ENCODE data around the gene CAPN10.

The CAPN10 gene

DNA sequence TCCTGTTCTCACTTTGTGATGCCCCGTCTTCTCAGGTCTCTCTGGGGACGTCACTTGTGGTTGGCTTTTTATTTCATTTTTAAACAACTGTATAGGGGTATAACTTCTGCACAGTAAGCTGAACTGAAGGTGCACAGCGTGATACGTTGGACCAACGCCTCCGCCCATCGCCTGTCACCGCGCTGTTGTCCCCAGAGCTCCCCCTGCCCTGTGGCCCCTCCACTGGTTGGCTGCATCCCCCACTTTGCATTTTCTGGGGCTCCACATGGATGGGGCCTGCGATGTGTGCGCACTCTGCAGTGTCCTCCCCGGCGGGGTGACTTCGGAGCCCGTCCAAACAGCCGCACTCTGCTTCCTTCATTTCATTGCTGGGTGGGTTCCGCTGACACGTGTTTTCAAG, 53.0 kb downstream of the CAPN10 start:
- H3F3A ChIP-seq (ENCODE audit: insufficient read depth), result no peaks in the 10 kb centered on the region
- H2AFZ ChIP-seq (ENCODE audit: low read depth, low read length, severe bottlenecking), result no peak overlapping the region
- H3K4me2 ChIP-seq (ENCODE audit: low read depth, low read length, poor library complexity, severe bottlenecking), result no peak overlapping the region
- no peak overlapping the region for H3K9ac ChIP-seq (ENCODE audit: low read length)
- H3K9me3 ChIP-seq (ENCODE audit: insufficient read depth, low read length), result no peaks in the 10 kb centered on the region
- no peak for TF ChIP-seq EZH2phosphoT487 (conservative IDR thresholded peaks at IDR 0.05; ENCODE audit: low read length)
- TF ChIP-seq, protein P1, sequence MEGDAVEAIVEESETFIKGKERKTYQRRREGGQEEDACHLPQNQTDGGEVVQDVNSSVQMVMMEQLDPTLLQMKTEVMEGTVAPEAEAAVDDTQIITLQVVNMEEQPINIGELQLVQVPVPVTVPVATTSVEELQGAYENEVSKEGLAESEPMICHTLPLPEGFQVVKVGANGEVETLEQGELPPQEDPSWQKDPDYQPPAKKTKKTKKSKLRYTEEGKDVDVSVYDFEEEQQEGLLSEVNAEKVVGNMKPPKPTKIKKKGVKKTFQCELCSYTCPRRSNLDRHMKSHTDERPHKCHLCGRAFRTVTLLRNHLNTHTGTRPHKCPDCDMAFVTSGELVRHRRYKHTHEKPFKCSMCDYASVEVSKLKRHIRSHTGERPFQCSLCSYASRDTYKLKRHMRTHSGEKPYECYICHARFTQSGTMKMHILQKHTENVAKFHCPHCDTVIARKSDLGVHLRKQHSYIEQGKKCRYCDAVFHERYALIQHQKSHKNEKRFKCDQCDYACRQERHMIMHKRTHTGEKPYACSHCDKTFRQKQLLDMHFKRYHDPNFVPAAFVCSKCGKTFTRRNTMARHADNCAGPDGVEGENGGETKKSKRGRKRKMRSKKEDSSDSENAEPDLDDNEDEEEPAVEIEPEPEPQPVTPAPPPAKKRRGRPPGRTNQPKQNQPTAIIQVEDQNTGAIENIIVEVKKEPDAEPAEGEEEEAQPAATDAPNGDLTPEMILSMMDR (IDR thresholded peaks at IDR 0.05; ENCODE audit: insufficient read depth, low read length, poor library complexity, severe bottlenecking), result no peak
- H3K27me3 ChIP-seq (ENCODE audit: low read length), result no peaks in the 10 kb centered on the region
- no peaks in the 10 kb centered on the region for H4K20me1 ChIP-seq (ENCODE audit: low read depth, low read length)
- H3K27ac ChIP-seq (ENCODE audit: low read depth, low read length), result no peak overlapping the region
- H3K4me3 ChIP-seq (ENCODE audit: insufficient read depth, low read length, poor library complexity, severe bottlenecking), result no peak overlapping the region
- no peaks in the 10 kb centered on the region for H3K36me3 ChIP-seq (ENCODE audit: low read length)
- no peaks in the 10 kb centered on the region for H3K9me2 ChIP-seq (replicated peaks; ENCODE audit: insufficient read depth, low read length)
- no peaks in the 10 kb centered on the region for H3K79me2 ChIP-seq (ENCODE audit: insufficient read depth, low read length)

DNA sequence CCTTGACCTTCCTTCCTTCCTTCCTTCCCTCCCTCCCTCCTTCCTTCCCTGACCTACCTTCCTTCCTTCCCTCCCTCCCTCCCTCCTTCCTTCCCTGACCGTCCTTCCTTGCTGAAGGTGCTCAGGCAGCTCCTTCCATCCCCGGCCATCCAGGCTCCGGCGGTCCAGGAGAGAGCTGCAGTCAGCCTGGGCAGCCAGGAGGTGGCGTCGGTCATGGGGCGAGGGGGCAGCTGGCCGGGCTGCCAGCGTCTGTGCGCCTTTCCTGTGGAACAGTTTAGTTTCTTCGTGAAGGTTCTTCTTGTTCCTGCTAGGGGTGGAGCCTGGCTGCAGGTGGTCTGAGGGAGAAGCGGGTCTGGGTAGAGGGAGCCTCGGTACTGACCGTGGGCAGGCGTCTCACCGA, 54.4 kb downstream of the CAPN10 start:
- Histone ChIP-seq H3K79me2 (ENCODE audit: insufficient read depth, low read length) (no peaks in the 10 kb centered on the region), H3K27ac (ENCODE audit: low read depth, low read length) (no peak overlapping the region), H3K4me2 (ENCODE audit: low read depth, low read length, poor library complexity, severe bottlenecking) (no peak overlapping the region), H3K9ac (ENCODE audit: low read length) (no peak overlapping the region), H3K27me3 (ENCODE audit: low read length) (no peaks in the 10 kb centered on the region), H3K9me3 (ENCODE audit: insufficient read depth, low read length) (no peaks in the 10 kb centered on the region), H3K36me3 (ENCODE audit: low read length) (no peaks in the 10 kb centered on the region), H2AFZ (ENCODE audit: low read depth, low read length, severe bottlenecking) (no peak overlapping the region), H3K9me2 (replicated peaks; ENCODE audit: insufficient read depth, low read length) (no peaks in the 10 kb centered on the region), H3K4me3 (ENCODE audit: insufficient read depth, low read length, poor library complexity, severe bottlenecking) (no peak overlapping the region), H4K20me1 (ENCODE audit: low read depth, low read length) (no peaks in the 10 kb centered on the region), H3F3A (ENCODE audit: insufficient read depth) (no peaks in the 10 kb centered on the region)
- TF ChIP-seq, protein P1 (IDR thresholded peaks at IDR 0.05; ENCODE audit: insufficient read depth, low read length, poor library complexity, severe bottlenecking), result no peak
- no peak for TF ChIP-seq EZH2phosphoT487 (conservative IDR thresholded peaks at IDR 0.05; ENCODE audit: low read length)

DNA sequence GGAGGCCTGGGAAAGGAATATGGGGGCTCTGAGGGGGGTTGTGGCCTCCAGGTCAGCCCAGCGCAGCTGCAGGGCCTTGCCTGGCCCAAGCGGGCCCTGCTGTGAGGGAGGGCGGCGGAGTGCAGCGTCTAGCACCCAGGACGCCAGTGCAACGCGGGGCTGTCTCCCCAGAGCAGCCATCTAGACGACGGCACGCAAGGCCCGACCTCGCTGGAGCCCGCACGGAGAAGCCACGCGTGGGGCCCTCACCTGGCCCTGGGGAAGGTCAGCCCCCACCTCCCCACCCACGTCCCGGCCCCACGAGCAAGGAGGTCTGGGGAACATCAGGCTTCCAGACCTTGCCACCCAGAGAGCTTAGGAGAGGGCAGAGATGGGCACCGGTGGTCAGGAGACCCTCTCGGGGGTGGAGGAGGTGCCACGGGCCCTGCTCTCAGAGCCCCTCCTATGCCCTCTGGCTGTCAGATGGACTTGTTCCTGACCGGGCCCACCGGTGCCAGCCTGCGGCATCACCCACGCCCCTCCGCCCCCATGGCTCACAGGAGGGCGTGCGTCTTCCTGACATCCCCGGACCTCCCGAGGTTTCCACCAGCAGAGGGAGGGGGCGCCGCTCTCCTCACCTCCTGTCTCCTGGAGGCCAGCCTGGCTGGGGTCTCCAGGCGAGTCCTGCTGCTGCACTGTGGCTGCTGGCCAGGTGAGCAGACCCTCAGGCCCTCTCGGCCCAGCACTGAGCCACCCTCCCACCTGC, 55.7 kb downstream of the CAPN10 start:
- TF ChIP-seq EZH2phosphoT487 (conservative IDR thresholded peaks at IDR 0.05; ENCODE audit: low read length), result no peak
- TF ChIP-seq, protein P1 (IDR thresholded peaks at IDR 0.05; ENCODE audit: insufficient read depth, low read length, poor library complexity, severe bottlenecking), result no peak
- no peak overlapping the region for H3K9ac ChIP-seq (ENCODE audit: low read length)
- no peak overlapping the region for H3K27ac ChIP-seq (ENCODE audit: low read depth, low read length)
- no peak overlapping the region for H3K4me3 ChIP-seq (ENCODE audit: insufficient read depth, low read length, poor library complexity, severe bottlenecking)
- H3F3A ChIP-seq (ENCODE audit: insufficient read depth), result no peaks in the 10 kb centered on the region
- H3K9me2 ChIP-seq (replicated peaks; ENCODE audit: insufficient read depth, low read length), result no peaks in the 10 kb centered on the region
- H3K9me3 ChIP-seq (ENCODE audit: insufficient read depth, low read length), result no peaks in the 10 kb centered on the region
- no peak overlapping the region for H2AFZ ChIP-seq (ENCODE audit: low read depth, low read length, severe bottlenecking)
- H3K27me3 ChIP-seq (ENCODE audit: low read length), result no peaks in the 10 kb centered on the region
- H3K79me2 ChIP-seq (ENCODE audit: insufficient read depth, low read length), result no peaks in the 10 kb centered on the region
- H3K4me2 ChIP-seq (ENCODE audit: low read depth, low read length, poor library complexity, severe bottlenecking), result no peak overlapping the region
- no peaks in the 10 kb centered on the region for H4K20me1 ChIP-seq (ENCODE audit: low read depth, low read length)
- H3K36me3 ChIP-seq (ENCODE audit: low read length), result no peaks in the 10 kb centered on the region

All from SU-DHL-6 (cell line).